IMR-90 (cell line): Measurements from ENCODE around the gene ABL1. TPM values are rescaled to one million over a fixed set of nuclear protein-coding genes. Genes with fewer than 3 reads are reported as not detected.

Experiments used
- ATAC-seq: fragments of 200-7000 bp; cut with Tn5 transposase; 2 replicates; pipeline ENCODE4 v1.9.1; 2020; ENCODE audit warnings: low read depth, mild to moderate bottlenecking, moderate library complexity
- BruUV-seq: library from RNA; stranded (reverse); fragments of 400-500 nt; replicated peaks from 2 replicates; lab custom pipeline; 2021; lab: Mats Ljungman, UMichigan
- CTCF ChIA-PET: fragments of 300-600 bp; formaldehyde crosslinking; extraction: SDS; loops from one replicate; lab custom pipeline; 2021; ENCODE audit warnings: antibody characterized with exemption; lab: Yijun Ruan, JAX
- POLR2A ChIA-PET: fragments of 300-600 bp; sonication (Branson Sonifier 250); formaldehyde crosslinking; loops from one replicate; lab custom pipeline; 2022; ENCODE audit warnings: antibody characterized with exemption; ENCODE audit not compliant: unreplicated experiment; lab: Charles Lee
- DNase-seq: peaks from one replicate; pipeline ENCODE4 v3.0.0; 2013
- H2AFZ ChIP-seq: replicated peaks from 2 replicates; pipeline ENCODE3; 2013; ENCODE audit warnings: low read length, mild to moderate bottlenecking; ENCODE audit not compliant: poor library complexity
- H2AK5ac ChIP-seq: 2 replicates; pipeline ENCODE4 v1.6.1; 2013; ENCODE audit warnings: low read depth, low read length, inconsistent platforms
- H2AK9ac ChIP-seq: replicated peaks from 2 replicates; pipeline ENCODE3; 2013; ENCODE audit warnings: mild to moderate bottlenecking, low read depth, low read length, moderate library complexity; ENCODE audit not compliant: poor library complexity
- H2BK120ac ChIP-seq: 2 replicates; pipeline ENCODE4 v1.6.1; 2013; ENCODE audit warnings: low read depth, low read length, inconsistent platforms
- H2BK15ac ChIP-seq: 3 replicates; pipeline ENCODE4 v1.6.1; 2013; ENCODE audit warnings: low read depth, low read length, inconsistent platforms
- H2BK20ac ChIP-seq: 2 replicates; pipeline ENCODE4 v1.6.1; 2013; ENCODE audit warnings: low read depth, mild to moderate bottlenecking, inconsistent platforms, low read length, moderate library complexity
- H2BK5ac ChIP-seq: 2 replicates; pipeline ENCODE4 v1.6.1; 2013; ENCODE audit warnings: mild to moderate bottlenecking, low read depth, low read length, inconsistent platforms; ENCODE audit not compliant: poor library complexity, severe bottlenecking
- H3K14ac ChIP-seq: replicated peaks from 2 replicates; pipeline ENCODE4 v1.6.1; 2013; ENCODE audit warnings: low read depth, low read length, inconsistent platforms
- H3K18ac ChIP-seq: 2 replicates; pipeline ENCODE4 v1.6.1; 2013; ENCODE audit warnings: low read depth, low read length, control low read depth
- H3K23ac ChIP-seq: 2 replicates; pipeline ENCODE4 v1.6.1; 2013; ENCODE audit warnings: low read depth, low read length, inconsistent platforms
- H3K27ac ChIP-seq: 2 replicates; pipeline ENCODE4 v1.5.1; 2013; ENCODE audit warnings: mild to moderate bottlenecking, control low read depth, low read length; ENCODE audit not compliant: insufficient read depth
- H3K27me3 ChIP-seq: 2 replicates; pipeline ENCODE4 v1.6.1; 2013; ENCODE audit warnings: low read length; ENCODE audit not compliant: control insufficient read depth, insufficient read depth
- H3K36me3 ChIP-seq: 2 replicates; pipeline ENCODE4 v1.6.1; 2013; ENCODE audit warnings: low read length, mixed read lengths; ENCODE audit not compliant: control insufficient read depth, insufficient read depth
- H3K4ac ChIP-seq: 2 replicates; pipeline ENCODE4 v1.6.1; 2013; ENCODE audit warnings: low read depth, low read length, inconsistent platforms
- H3K4me1 ChIP-seq: 2 replicates; pipeline ENCODE4 v1.6.1; 2013; ENCODE audit warnings: low read length, mixed read lengths; ENCODE audit not compliant: control insufficient read depth, insufficient read depth
- H3K4me2 ChIP-seq: 2 replicates; pipeline ENCODE4 v1.6.1; 2013; ENCODE audit warnings: low read depth, mild to moderate bottlenecking, control low read depth, low read length, moderate library complexity
- H3K4me3 ChIP-seq: 2 replicates; pipeline ENCODE4 v1.5.1; 2013; ENCODE audit warnings: low read depth, mild to moderate bottlenecking, control low read depth, low read length, moderate library complexity; ENCODE audit not compliant: insufficient read depth
- H3K56ac ChIP-seq: 2 replicates; pipeline ENCODE4 v1.6.1; 2013; ENCODE audit warnings: low read length, inconsistent platforms; ENCODE audit not compliant: insufficient read depth; ENCODE audit errors: extremely low read depth
- H3K79me1 ChIP-seq, 2 experiments: 2 replicates each; pipeline ENCODE4 v1.6.1; 2013; ENCODE audit warnings: low read length in 2 of 2, inconsistent platforms in 1 of 2, low read depth in 1 of 2
- H3K9ac ChIP-seq: 2 replicates; pipeline ENCODE4 v1.6.1; 2013; ENCODE audit warnings: low read depth, low read length, control low read depth
- H3K9me1 ChIP-seq: 2 replicates; pipeline ENCODE4 v1.6.1; 2013; ENCODE audit warnings: low read length, inconsistent platforms; ENCODE audit not compliant: insufficient read depth
- H3K9me3 ChIP-seq: 2 replicates; pipeline ENCODE4 v1.6.1; 2013; ENCODE audit warnings: low read length; ENCODE audit not compliant: control insufficient read depth, insufficient read depth
- H4K20me1 ChIP-seq: 2 replicates; pipeline ENCODE4 v1.6.1; 2013; ENCODE audit warnings: low read length, inconsistent platforms; ENCODE audit not compliant: insufficient read depth
- H4K5ac ChIP-seq: 2 replicates; pipeline ENCODE4 v1.6.1; 2013; ENCODE audit warnings: mild to moderate bottlenecking, low read depth, low read length, control low read depth
- H4K8ac ChIP-seq, 2 experiments: 2 replicates each; pipeline ENCODE4 v1.6.1; 2013; ENCODE audit warnings: low read depth in 2 of 2, low read length in 2 of 2, control low read depth in 1 of 2, inconsistent platforms in 1 of 2
- H4K91ac ChIP-seq: 2 replicates; pipeline ENCODE4 v1.6.1; 2013; ENCODE audit warnings: low read depth, low read length, inconsistent platforms; ENCODE audit not compliant: insufficient read depth
- FOS ChIP-seq: fragments of 150-350 bp; IDR thresholded peaks from 2 replicates; pipeline ENCODE4 v1.6.1; 2016; ENCODE audit warnings: low read depth, low read length
- POLR2A ChIP-seq: IDR thresholded peaks from 2 replicates; pipeline ENCODE4 v1.6.1; 2012; ENCODE audit warnings: mild to moderate bottlenecking, low read depth, low read length
- RAD21 ChIP-seq: IDR thresholded peaks from 2 replicates; pipeline ENCODE4 v1.6.1; 2012; ENCODE audit warnings: low read length, improper control_type of control experiment
- WGBS, 2 experiments: methylation state at CpG; one replicate each; pipeline versions ENCODE4 v1.1.5 to v1.1.7; 2013; ENCODE audit warnings: missing lambda C conversion rate in 2 of 2; ENCODE audit not compliant: insufficient read length in 1 of 2; ENCODE audit errors: extremely low coverage in 2 of 2; 5-methylcytosine and 5-hydroxymethylcytosine counted together
- dilution Hi-C: fragments of 300-500 bp; cut with HindIII; formaldehyde crosslinking; loops from one replicate; pipeline ENCODE4 v1.14.3; 2018; ENCODE audit warnings: low sequenced_read_pairs; ENCODE audit not compliant: unreplicated experiment
- in situ Hi-C: fragments of 300-500 bp; cut with MboI; formaldehyde crosslinking; loops from 3 replicates; pipeline ENCODE4 v1.14.3; 2019; ENCODE audit warnings: low sequenced_read_pairs, inconsistent platforms, mixed read lengths
- intact Hi-C: fragments of 100-400 bp; cut with micrococcal nuclease; formaldehyde crosslinking; loops from 2 replicates; pipeline ENCODE4 v1.10.0; 2022
- polyA plus RNA-seq, 3 experiments: library from polyadenylated mRNA; depleted of rRNA; stranded (reverse); fragments of >200 nt; gene quantifications; 2 replicates each; pipeline ENCODE4 v1.2.3, GENCODE V29; 2012; ENCODE audit warnings: low replicate concordance in 1 of 3
- total RNA-seq: library from RNA; depleted of rRNA; stranded (reverse); fragments of >200 nt; gene quantifications from 2 replicates; pipeline ENCODE4 v1.2.3, GENCODE V29; 2012

ABL1 gene
- total and polyA plus RNA-seq, 2 of the 4 experiments (the other 2 are of a cell fraction): 33.7 to 49.1 TPM

DNA sequence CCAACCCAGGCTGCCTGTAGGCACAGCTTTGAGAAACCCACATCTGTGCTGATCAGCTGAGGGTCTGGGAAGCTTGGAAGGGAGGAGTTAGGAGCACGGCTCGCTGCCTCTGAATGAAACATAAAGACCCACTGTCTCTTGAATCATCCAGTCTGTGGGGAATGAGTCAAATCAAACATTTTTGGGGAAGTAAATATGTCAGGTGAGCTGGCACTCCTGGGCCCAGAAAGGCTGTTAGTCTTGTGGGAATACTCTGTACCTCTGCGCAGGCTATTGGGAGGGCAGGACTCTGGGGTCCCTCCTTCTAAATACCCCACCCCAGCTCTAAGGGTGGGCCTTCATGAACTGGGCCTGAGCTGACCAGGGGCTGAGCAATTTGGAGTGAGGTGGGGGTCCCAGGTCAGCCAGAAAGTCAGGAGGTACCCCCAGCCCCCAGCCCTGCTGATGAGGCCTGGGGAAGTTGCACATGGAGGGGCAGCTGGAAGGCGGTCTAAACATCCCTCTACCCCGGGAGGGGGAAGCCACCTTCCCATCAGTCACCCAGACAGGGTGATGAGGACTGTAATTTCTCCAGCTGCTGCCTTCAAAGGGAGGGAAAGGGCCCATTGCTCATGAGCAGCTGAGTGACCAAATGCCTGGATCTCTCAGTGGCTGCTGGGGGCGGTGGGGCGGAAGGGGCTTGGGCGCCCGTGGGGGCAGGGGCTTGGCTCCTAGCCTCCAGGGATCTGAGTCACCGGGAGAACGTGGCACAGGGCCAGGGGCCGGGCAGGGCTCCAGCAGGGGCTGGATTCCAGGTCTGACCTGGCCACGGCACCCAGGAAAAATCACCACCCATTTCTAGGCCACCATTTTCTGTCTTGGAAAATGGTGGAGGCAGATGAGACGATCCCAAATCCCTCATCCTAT, 93.2 kb downstream of the ABL1 start:
- Histone ChIP-seq H2AK5ac (peak overlapping the region; percentile 85), H3K14ac (peak overlapping the region; percentile 70), H4K5ac (no peak overlapping the region), H3K79me1 (no peaks in the 10 kb centered on the region), H3K27me3 (no peaks in the 10 kb centered on the region), H3K18ac (peak overlapping the region; percentile 75), H3K27ac (peak overlapping the region; percentile 21; the same call in 1 of the 2 replicates), H2BK5ac (peak overlapping the region; percentile 46), H2BK15ac (peak overlapping the region; percentile 79), H3K9ac (no peak overlapping the region), H2AK9ac (peak overlapping the region; percentile 92), H4K20me1 (peaks cover 4% of the 10 kb centered on the region; the same call in 1 of the 2 replicates), H3K4me3 (no peak overlapping the region), H4K91ac (peak overlapping the region; percentile 71), H2AFZ (peak overlapping the region; percentile 76), H3K4ac (peak overlapping the region; percentile 79), H4K8ac (peak overlapping the region; percentile 41 to 80; a peak in 2 of 4 replicates), H2BK20ac (peak overlapping the region; percentile 86), H3K9me1 (peaks cover 6% of the 10 kb centered on the region; the same call in 1 of the 2 replicates), H3K4me1 (peaks cover 27% of the 10 kb centered on the region), H3K36me3 (no peaks in the 10 kb centered on the region), H3K4me2 (no peak overlapping the region), H3K23ac (no peak overlapping the region), H2BK120ac (peak overlapping the region; percentile 81), H3K9me3 (no peaks in the 10 kb centered on the region), H3K56ac (no peak overlapping the region; the same call in 1 of the 2 replicates)
- peak; percentile 28 for ATAC-seq
- ChIA-PET POLR2A (interaction anchor here (1.0 kb wide), 1 partner anchor 8 kb away, joined by 3 read pairs; no protein-coding TSS in a partner anchor), CTCF (no interaction called here)
- dilution Hi-C loops (no loop called here), in situ Hi-C loops (no loop called here), intact Hi-C loops (no loop called here)
- TF ChIP-seq RAD21 (no peak), POLR2A (no peak), FOS (peak; percentile 31; the same call in 1 of the 2 replicates)
- DNase-seq: peak; percentile 72
- WGBS, 2 experiments: 0% methylated on average over 2 of the region's 14 CpGs; no CpG with 5 or more reads in 1 of the 2 experiments
- BruUV-seq: no TSS peak
